NCI-H2196 treated with DMSO at 0.1 percent for 48 hours (cell line): ENCODE measurements around the gene L3MBTL1.

Source experiments
- DNase-seq: peaks from one replicate; lab custom pipeline; 2025; ENCODE audit not compliant: unreplicated experiment; lab: John Stamatoyannopoulos, UW

L3MBTL1 gene

DNA sequence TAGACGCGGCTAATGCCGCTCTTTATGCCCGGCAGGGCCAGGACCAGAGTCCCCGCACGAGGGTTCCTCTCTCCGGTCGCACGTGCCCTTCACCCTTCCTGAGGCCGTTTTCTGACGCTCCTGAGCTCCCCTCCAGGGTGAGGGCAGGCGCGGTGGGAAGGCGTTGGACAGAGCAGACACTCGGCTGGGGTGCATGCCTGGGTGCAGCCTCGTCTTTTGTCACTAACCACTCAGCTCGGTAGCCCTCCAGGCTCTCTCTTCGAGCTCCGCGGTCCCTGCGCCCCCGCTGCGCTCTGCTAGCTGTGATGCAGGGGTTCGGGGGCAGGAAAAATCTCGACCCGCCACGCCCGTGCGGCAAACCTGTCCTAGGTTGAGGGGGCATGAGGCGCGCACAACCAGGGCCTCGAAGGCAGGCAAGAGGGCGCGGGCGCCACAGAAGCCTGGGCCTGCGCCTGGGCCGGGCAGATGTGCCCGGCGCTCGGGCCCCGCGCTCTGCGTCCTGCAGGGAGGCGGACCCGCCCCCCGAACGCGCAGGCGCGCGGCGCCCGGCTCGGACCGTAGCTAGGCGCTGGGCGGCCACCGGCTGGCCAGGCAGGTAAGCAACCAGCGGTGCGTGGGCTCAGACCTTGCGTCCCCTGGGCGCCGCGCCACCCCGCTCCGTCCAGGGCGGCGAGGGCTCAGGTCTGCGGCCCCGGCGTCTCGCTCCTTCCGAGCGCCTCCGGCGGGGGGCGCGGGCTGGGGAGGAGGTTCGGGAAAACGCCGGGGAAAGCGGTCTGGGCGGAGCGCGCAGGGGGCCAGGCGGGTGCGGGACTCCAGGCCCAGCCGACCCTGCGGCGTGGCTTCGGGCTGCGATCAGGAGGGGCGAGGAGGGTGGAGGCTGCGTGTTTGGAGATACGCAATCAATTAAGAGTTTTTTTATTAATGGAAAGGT, at the start of gene L3MBTL1:
Gene L3MBTL1, plus strand, starts transcription at position 548 of the 931 bp plus-strand sequence. CDS start 5,807 bp downstream, outside the sequence.
- peak; percentile 20 for DNase-seq

- DNase-seq, result no peak
These were observed 49.0 kb upstream of the L3MBTL1 start for GRCh38 chr20:43458422-43458924.

GRCh38 chr20:43459022-43459942, 48.2 kb upstream of the L3MBTL1 start:
- no peak for DNase-seq

GRCh38 chr20:43460172-43460829, 47.2 kb upstream of the L3MBTL1 start:
- DNase-seq, result no peak

GRCh38 chr20:43460830-43461200, 46.7 kb upstream of the L3MBTL1 start:
- no peak for DNase-seq

DNA sequence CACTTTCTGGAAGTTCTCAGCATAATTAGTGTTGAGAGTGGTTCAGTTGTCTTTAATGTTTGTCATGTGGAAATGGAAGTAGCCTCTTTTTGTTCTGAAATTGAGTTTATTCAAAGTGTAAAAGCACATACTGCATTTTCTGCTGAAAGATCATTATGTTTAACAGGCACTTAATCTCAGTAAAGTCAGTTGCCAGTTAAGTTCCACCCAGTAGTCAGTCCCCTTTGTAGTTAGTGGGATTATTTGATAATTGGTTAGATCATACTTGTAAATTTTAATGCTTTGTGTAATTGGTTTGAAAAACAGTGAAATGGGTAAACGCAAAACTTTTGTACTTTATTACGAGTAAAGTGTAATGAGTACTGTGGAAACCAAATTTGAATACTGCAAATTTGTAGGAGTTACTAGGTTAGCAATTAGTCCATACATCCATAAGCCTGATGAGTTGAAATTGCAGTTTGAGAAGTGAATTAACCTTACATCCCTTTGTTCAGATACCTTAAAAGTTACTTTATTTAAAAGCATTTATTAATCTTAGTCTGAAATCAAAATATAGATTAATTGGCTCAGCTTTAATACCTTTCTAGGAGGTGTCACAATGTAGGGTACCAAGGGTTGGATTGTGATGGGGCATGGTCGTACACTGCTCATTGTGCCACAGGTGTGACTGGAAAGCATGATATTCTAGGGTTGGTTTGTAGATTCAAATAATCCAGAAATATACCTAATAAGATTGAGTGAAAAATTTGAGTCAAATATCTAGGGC, 45.4 kb upstream of the L3MBTL1 start:
- DNase-seq, result no peak

GRCh38 chr20:43462660-43463526, 44.6 kb upstream of the L3MBTL1 start:
- DNase-seq, result no peak

DNA sequence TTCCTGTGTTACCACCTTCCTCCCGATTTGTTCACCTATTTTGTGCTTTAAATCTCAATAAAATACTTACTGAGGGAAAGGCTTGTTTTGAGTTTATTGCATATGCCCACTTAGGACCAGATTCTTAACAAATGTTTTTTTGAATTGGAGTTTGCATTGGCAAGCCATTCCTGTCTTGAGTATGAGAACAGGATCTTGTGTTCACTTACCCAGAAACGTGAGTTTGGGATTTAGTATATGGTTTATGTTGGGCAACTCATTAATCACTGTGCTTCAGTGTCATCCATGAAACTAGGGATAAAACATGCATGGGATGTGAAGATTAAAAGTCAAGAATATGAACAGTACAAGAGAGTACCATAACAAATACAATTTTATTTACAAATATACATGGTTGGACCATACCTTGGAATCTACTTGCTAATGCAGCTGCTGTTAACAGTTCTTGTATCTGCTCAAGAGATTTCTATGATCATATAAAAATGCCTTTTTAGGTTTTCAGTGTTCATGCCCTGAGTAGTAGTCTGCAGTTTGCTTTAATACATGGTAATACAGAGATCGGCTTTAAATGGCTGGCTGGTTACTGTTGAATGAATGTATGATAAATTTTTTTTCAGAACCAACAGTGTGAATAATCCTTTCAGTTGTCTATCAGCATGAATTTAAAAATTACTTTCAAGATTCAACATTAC, 43.8 kb upstream of the L3MBTL1 start:
- DNase-seq, result no peak

GRCh38 chr20:43464219-43464790, 43.2 kb upstream of the L3MBTL1 start:
- no peak for DNase-seq

DNA sequence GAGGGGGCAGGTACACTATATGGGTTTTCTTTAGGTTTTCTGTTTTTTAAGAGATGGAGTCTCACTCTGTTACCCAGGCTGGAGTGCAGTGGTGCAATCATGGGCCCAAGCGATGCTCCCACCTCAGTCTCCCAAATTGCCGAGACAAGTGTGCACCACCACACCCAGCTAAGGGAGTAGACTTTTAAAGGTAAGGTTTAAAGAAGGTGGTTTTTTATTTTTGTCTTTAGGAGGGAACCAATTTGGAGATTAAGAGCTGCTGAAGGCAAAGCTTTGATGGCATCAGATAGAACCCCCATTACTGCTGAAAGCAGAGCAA, 41.9 kb upstream of the L3MBTL1 start:
- DNase-seq, result no peak

- DNase-seq, result no peak
These were observed 39.9 kb upstream of the L3MBTL1 start for GRCh38 chr20:43467589-43467988.

DNA sequence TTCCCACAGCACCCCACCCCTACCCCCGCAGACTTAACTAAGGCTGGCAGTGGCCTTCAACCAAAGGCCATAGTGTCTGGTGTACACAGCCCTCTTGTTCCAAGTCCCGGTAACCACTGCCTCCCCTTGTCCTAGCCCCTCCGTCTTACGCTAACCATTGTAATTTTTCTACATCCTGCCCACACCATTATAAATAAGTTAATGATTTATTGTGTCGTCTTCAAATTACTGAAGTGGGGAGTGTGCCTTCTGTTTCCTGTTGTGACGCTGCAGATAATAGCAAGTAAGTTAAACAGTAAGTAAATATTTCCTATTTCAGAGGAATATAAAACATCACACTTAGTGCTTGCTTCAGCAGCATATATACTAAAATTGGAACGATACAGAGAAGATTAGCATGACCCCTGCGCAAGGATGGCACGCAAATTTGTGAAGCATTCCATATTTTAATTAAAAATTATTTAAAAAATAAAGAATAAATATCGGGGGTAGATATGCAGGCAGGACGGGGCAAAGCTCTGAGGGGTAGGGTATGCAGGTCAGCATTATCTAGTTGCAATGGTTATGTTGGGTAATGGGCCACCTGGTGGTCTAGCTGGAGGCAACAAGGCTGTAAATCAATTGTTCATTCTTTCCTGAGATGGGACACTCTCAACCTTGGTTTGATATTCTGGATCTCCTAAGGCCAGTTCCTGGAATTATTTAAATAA, 34.7 kb upstream of the L3MBTL1 start:
- no peak for DNase-seq

DNA sequence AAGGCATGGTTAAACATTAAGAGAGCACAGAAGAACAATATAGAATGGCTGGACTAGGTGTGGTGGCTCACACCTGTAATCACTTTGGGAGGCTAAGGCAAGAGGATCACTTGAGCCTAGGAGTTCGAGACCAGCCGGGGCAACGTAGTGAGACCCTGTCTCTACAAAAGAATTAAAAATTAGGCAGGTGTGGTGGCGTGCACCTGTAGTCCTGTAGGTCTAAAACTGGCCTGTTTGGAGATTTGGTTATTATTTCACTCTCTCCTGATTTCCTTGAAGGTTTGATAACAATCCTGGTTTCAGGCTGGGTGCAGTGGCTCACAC, 34.2 kb upstream of the L3MBTL1 start:
- DNase-seq, result no peak

- no peak for DNase-seq
These were observed 30.3 kb upstream of the L3MBTL1 start for GRCh38 chr20:43477193-43477592.

GRCh38 chr20:43477619-43478018, 29.9 kb upstream of the L3MBTL1 start:
- DNase-seq, result no peak

- no peak for DNase-seq
These were observed 17.5 kb upstream of the L3MBTL1 start for GRCh38 chr20:43490038-43490437.

GRCh38 chr20:43492101-43492500, 15.4 kb upstream of the L3MBTL1 start:
- no peak for DNase-seq

DNA sequence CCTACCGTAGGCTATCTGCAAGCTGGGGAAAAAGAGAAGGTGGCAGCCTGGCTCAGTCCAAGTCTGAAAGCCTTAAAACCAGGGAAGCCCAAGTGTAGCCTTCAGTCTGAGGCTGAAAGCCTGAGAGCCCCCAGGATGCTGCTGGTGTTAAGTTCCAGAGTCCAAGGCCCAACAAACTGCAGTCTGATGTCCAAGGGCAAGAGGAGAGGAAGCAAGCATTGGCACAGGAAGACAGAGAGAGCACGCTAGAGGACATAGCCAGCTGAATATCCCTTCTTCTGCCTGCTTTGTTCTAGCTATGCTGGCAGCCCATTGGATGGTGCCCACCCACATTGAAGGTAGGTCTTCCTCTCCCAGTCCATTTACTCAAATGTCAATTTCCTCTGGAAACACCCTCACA, 12.1 kb upstream of the L3MBTL1 start:
- no peak for DNase-seq
